ENCODE data around the gene IL3.

- TF ChIP-seq CTCF (IDR thresholded peaks at IDR 0.05; ENCODE audit: insufficient read depth, low read depth, low read length): no peak
- no peak for TF ChIP-seq EZH2 (IDR thresholded peaks at IDR 0.05; ENCODE audit: insufficient read depth, low read length)
Observed at GRCh38 chr5:132103332-132103951, 43.0 kb downstream of the IL3 start.
